ENCODE measurements around the gene BMP8B.
"Not testable (repeated sequence)": the region's sequence is repeated elsewhere in the genome, so short reads cannot be mapped to it uniquely, and the experiment has no call there.

The BMP8B gene

DNA sequence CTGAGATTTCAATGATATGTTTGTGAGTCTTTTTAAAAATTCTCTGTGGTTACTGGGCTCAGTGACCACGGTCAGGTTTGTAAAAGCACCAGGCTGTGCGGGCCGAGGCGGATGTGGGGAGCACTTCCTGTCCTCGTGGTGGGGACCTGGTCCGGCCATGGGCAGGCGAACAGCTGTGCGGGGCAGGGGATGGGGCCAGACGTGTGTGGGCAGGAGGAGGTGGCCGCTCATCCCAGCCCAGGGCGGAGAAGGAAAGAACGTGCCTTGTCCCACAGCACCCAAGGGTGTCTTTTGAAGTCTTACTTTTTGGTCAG lies 12.3 kb downstream of the BMP8B start:
- H3K4me3 ChIP-seq (replicated peaks; ENCODE audit: low read depth, low read length): no peak overlapping the region
- DNase-seq (ENCODE audit: low read depth): no peak
- no peak for TF ChIP-seq CTCF (IDR thresholded peaks at IDR 0.05; ENCODE audit: low read length, missing control alignments)

DNA sequence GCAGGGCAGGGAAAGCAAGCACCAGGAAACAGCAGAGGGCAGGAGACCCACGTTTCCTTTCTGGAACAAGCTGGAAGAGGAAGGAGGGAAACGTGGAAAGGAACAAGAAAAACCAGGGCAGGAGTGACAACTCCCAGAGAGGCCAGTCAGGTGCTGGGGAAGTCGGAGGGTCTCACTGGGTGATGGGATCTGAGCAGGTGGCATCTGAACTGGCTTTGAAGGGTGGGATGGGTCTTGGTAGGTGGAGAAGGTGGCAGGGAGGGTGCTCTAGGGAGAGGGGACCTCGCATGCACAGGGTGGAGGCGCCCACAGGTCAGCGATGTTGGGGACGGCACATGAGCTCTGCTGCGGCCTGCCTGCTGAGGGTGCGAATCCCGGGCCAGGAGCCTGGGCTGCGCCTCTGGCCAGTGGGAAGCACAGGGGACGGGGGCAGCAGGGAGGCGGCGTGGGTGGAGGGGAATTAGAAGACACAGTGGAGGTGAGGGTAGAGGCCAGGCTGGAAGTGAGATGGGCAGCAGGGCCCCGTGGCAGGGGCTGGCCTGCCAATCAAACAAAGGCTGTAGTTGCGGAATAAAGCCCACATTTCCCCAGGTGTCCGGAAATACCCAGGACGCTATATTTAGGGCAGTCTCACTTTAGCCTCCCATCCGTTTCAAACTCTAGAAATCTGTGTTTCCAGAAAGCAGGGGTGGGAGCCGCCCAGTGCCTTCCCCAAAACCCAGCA lies 12.8 kb downstream of the BMP8B start:
- not testable (repeated sequence) for H3K4me3 ChIP-seq (replicated peaks; ENCODE audit: low read depth, low read length); DNase-seq (ENCODE audit: low read depth)

- DNase-seq (ENCODE audit: low read depth); H3K4me3 ChIP-seq (replicated peaks; ENCODE audit: low read depth, low read length): not testable (repeated sequence)
These were observed 13.5 kb downstream of the BMP8B start for GRCh38 chr1:39775141-39775540.

DNA sequence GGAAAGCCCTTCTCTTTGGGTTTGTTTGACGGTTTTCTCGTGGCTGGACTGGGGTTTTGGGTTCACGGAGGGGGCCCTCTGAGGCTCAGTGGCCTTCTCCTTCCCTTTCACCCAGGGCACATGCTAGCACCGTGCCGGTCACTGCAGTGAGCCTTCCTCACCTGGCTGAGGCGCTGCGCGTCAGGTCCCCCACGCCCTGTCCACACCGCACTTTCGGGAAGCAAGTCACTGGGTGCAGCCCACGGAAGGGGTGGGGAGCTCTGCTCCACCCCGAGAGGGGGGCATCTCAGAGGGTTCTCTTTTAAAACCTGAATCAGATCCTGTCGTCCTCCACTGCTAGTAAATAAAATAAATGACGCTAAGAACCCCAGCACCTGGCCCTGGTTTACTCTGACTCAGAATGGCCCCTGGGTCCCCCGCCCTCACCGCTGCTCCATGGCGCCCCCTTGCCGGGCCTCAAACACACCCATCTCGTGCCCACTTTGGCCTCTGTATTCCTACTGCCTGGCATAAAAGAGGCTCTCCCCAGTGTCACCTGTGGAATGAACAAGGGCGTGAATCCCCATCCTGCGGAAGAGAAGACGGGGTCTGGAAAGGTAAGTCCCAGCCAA lies 15.2 kb downstream of the BMP8B start:
- H3K4me3 ChIP-seq (replicated peaks; ENCODE audit: low read depth, low read length); DNase-seq (ENCODE audit: low read depth): not testable (repeated sequence)

DNA sequence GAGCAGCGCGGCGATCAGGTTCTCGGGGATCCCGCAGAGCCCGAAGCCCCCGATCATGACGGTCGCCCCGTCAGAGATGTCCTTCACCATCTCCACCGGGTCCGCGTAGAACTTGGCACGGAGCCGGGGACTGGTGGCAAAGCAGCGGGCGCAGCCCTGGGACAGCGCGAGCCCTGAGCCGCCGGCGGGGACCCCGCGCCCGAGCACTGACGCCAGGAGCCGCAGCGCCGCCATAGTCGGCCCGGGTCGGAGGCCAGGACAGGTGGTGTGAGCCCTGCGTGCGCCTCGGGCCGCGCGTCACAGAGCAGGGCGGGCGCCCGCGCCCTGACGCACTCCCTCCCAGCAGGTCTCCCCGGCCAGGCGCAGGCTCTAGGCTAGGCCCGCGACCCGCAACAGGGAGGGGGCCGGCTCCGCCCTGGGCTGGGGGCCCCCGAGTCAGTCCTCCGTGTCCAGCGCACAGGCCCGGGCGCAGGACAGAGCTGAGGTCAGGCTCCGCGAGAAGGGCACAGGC lies 17.6 kb downstream of the BMP8B start, which contains the start of gene OXCT2:
OXCT2 (minus strand) TSS at position 327 of the 511 bp plus-strand sequence; CDS start at position 234, 93 bp downstream.
- H3K4me3 ChIP-seq (replicated peaks; ENCODE audit: low read depth, low read length); DNase-seq (ENCODE audit: low read depth): not testable (repeated sequence)

DNA sequence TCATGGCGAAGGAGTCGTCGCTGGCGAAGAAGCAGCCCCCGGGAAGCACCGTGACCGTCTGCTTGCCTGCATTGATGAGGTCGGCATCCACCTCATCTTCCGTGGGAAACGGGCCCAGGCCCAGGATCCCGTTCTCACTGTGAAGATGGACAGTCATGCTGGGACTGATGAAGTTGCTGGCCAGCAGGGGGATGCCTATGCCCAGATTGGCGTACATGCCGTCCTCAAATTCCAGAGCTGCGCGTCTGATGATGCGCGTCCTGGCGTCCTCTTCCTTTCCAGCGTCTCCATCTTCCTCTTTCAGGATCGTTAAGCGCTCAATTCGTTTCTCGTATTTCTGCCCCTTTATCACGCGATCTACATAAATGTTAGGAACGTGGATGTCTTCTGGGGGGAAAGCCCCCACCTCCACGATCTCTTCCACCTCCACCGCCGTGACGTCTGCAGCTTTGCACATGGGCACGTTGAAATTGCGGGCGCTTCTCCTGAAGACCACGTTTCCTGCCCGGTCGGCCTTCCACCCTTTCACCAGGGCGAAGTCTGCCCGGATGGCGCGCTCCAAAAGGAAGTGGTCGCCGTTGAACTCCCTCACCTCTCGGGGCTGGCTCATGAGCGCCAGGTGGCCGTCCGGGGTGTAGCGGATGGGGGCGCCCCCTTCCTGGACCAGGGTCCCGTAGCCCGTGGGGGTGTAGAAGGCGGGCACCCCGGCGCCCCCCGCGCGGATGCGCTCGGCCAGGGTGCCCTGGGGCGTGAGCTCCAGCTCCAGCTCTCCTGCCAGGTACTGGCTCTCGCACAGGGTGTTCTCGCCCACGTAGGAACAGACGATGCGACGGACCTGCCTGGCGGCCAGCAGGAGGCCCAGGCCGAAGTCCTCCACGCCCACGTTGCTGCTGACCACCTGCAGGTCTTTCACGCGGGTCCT lies 18.3 kb downstream of the BMP8B start:
- H3K4me3 ChIP-seq (replicated peaks; ENCODE audit: low read depth, low read length); DNase-seq (ENCODE audit: low read depth): not testable (repeated sequence)

DNA sequence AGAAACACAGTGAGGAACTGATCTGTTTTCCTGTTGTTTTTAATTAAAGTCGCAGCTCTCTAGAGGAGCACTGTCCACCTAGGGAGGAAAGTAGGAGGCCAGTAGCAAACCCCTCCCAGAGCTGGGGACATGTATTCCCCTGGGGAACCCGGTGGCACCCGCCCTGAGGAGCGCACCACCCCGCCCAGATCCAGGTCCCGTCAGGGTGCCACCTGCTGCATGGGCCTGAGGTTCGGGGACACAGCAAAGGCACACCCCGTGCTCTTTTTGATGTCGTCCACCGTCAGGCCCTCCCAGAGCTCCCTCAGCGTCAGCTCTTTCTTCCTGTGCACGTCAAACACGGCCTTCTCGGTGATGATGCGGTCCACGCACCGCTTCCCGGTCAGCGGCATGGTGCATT lies 19.2 kb downstream of the BMP8B start:
- not testable (repeated sequence) for DNase-seq (ENCODE audit: low read depth); H3K4me3 ChIP-seq (replicated peaks; ENCODE audit: low read depth, low read length)

GRCh38 chr1:39766466-39766865 lies 22.2 kb downstream of the BMP8B start:
- H3K4me3 ChIP-seq (replicated peaks; ENCODE audit: low read depth, low read length); DNase-seq (ENCODE audit: low read depth): not testable (repeated sequence)

- not testable (repeated sequence) for H3K4me3 ChIP-seq (replicated peaks; ENCODE audit: low read depth, low read length); DNase-seq (ENCODE audit: low read depth)
These were observed 24.2 kb downstream of the BMP8B start for GRCh38 chr1:39764512-39764911.

- DNase-seq (ENCODE audit: low read depth); H3K4me3 ChIP-seq (replicated peaks; ENCODE audit: low read depth, low read length): not testable (repeated sequence)
These were observed 24.9 kb downstream of the BMP8B start for GRCh38 chr1:39763619-39764374.

DNA sequence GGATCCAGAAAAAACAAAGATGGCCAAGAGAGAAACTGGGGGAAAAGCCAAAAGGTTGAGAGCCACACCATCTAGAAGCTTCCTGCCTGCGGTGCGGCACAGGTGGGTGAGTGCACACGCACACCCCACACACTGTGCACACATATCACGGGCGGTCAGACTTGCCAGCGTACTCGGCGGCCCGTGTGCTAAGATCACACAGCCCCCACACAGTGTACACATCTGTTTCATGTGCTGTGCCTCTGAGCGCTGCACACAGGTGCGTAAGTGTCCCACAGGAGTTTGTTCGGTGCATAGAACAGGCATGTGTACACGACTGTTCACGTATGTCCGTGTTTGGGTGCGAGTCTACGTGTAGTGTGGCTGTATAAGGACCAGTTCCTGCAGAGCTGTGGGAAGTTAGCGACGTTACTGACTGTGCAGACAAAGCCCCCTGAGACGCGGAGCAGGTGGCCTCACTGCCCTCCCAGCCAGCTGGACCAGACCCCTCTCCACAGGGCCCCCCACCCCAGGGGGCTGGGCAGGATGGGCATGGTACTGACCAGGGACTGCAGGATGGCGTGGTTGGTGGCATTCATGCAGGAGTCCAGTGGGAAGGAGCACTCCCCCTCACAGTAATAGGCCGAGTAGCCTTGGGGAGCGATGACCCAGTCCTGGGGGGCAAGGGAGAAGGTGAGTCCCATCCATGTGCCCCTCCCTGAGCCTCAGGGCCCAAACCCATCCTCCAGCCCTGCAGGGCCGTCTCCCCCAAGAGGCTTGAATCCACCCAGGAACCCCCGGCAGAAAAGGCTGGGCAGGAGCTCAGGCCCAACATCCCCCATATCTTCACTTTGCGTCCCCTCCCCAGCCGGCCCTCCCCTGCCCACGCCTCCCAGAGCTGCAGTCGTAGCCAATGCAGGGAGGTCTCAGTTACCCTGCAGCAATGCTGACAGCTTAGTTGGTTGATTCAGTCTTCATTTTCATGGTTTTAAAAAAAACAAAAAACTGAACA lies 25.8 kb downstream of the BMP8B start:
- no peak for TF ChIP-seq CTCF (IDR thresholded peaks at IDR 0.05; ENCODE audit: low read length, missing control alignments)
- H3K4me3 ChIP-seq (replicated peaks; ENCODE audit: low read depth, low read length): no peak overlapping the region
- DNase-seq (ENCODE audit: low read depth): no peak
